CD4-positive, alpha-beta T cell (primary cell): Measurements from ENCODE around the gene CIAO2A. TPM values are rescaled to one million over a fixed set of nuclear protein-coding genes. Genes with fewer than 3 reads are reported as not detected.
"Not testable (repeated sequence)": the region's sequence is repeated elsewhere in the genome, so short reads cannot be mapped to it uniquely, and the experiment has no call there.

ENCODE experiments used
- ATAC-seq: fragments of 200-7000 bp; cut with Tn5 transposase; one replicate; pipeline ENCODE4 v1.10.0; 2022; ENCODE audit warnings: mild to moderate bottlenecking; ENCODE audit not compliant: poor library complexity
- CTCF ChIA-PET: fragments of 350-600 bp; sonication (Branson Sonifier 250); formaldehyde crosslinking; loops from one replicate; lab custom pipeline; 2021; ENCODE audit warnings: antibody characterized with exemption, inconsistent platforms; lab: Charles Lee
- POLR2A ChIA-PET: fragments of 350-600 bp; sonication (Branson Sonifier 250); formaldehyde crosslinking; loops from one replicate; lab custom pipeline; 2021; ENCODE audit warnings: antibody characterized with exemption, inconsistent platforms; lab: Charles Lee
- DNase-seq, 14 experiments: peaks; one replicate each; pipeline ENCODE4 v3.0.0-alpha.2; 2013 to 2020; ENCODE audit warnings: mixed read lengths in 2 of 14
- H3K27ac ChIP-seq, 2 donors: one replicate each; pipeline versions ENCODE4 v1.5.1 to v1.7.0; 2013; ENCODE audit warnings: low read length in 2 of 2, low read depth in 1 of 2, mild to moderate bottlenecking in 1 of 2
- H3K27me3 ChIP-seq, 2 experiments: 1 replicate in 1 of 2; 2 replicates in 1 of 2; pipeline versions ENCODE4 v1.6.1 to v1.7.0; 2013; ENCODE audit warnings: low read length in 2 of 2, control low read depth in 1 of 2, mild to moderate bottlenecking in 1 of 2, moderate library complexity in 1 of 2; ENCODE audit not compliant: insufficient read depth in 2 of 2, control insufficient read depth in 1 of 2
- H3K36me3 ChIP-seq: one replicate; pipeline ENCODE4 v1.6.1; 2013; ENCODE audit warnings: low read length, control low read depth; ENCODE audit not compliant: insufficient read depth
- H3K4me1 ChIP-seq: one replicate; pipeline ENCODE4 v1.6.1; 2013; ENCODE audit warnings: low read length, control low read depth; ENCODE audit not compliant: insufficient read depth
- H3K4me3 ChIP-seq: one replicate; pipeline ENCODE4 v1.5.1; 2013; ENCODE audit warnings: mild to moderate bottlenecking, low read length, moderate library complexity
- H3K9me3 ChIP-seq, 2 experiments: 1 replicate in 1 of 2; 2 replicates in 1 of 2; pipeline versions ENCODE4 v1.6.1 to v1.7.0; 2013; ENCODE audit warnings: low read length in 2 of 2, mild to moderate bottlenecking in 2 of 2, control low read depth in 1 of 2, moderate library complexity in 1 of 2; ENCODE audit not compliant: control insufficient read depth in 1 of 2, insufficient read depth in 1 of 2
- H3K27ac Mint-ChIP-seq: one replicate; pipeline ENCODE4 v1.8.0; 2020; ENCODE audit warnings: mixed read lengths
- H3K27me3 Mint-ChIP-seq: one replicate; pipeline ENCODE4 v1.8.0; 2021; ENCODE audit warnings: mixed read lengths
- H3K36me3 Mint-ChIP-seq: one replicate; pipeline ENCODE4 v1.8.0; 2021; ENCODE audit warnings: low read depth, mixed read lengths
- H3K4me1 Mint-ChIP-seq: one replicate; pipeline ENCODE4 v1.8.0; 2021; ENCODE audit warnings: low read depth, mixed read lengths
- H3K4me3 Mint-ChIP-seq: one replicate; pipeline ENCODE4 v1.8.0; 2020; ENCODE audit warnings: mild to moderate bottlenecking, mixed read lengths
- H3K9me3 Mint-ChIP-seq: one replicate; pipeline ENCODE4 v1.8.0; 2020; ENCODE audit warnings: mixed read lengths
- CTCF ChIP-seq: fragments of 200-600 bp; IDR thresholded peaks from one replicate; pipeline ENCODE4 v1.8.0; 2022; ENCODE audit warnings: antibody characterized with exemption, mild to moderate bottlenecking
- intact Hi-C, 2 experiments: fragments of 100-400 bp; cut with DNase I in 1 of 2; cut with micrococcal nuclease in 1 of 2; formaldehyde crosslinking; loops; one replicate each; pipeline versions ENCODE4 v1.15.1 to v1.9.0; 2023 to 2025; cut with DNase I, micrococcal nuclease
- total RNA-seq, 174 experiments: library from RNA in 2 of 174; stranded (reverse) in 2 of 174; gene quantifications; one replicate each; pipeline ENCODE4 v1.2.3 and lab custom pipeline; 2021 to 2026

The CIAO2A gene
- total RNA-seq, 2 experiments from 2014 or later = 10.9 to 12.2 TPM

GRCh38 chr15:64110950-64111678 is 17.5 kb upstream of the CIAO2A start:
- Histone ChIP-seq H3K27me3 (no peaks in the 10 kb centered on the region), H3K9me3 (no peaks in the 10 kb centered on the region), H3K27ac (no peak overlapping the region), H3K36me3 (peaks cover 44% of the 10 kb centered on the region), H3K4me1 (peaks cover 8% of the 10 kb centered on the region), H3K4me3 (no peak overlapping the region)
- no peaks in the 10 kb centered on the region for H3K27me3 Mint-ChIP-seq
- H3K4me1 Mint-ChIP-seq = peaks cover 61% of the 10 kb centered on the region
- no peak for TF ChIP-seq CTCF
- ChIA-PET CTCF (interaction anchor here (1.3 to 1.4 kb wide), 3 partner anchors 12 to 42 kb away, joined by 3 to 5 read pairs (median 3); no protein-coding TSS in a partner anchor), POLR2A (interaction anchor here (0.7 kb wide), 1 partner anchor 8 kb away, joined by 3 read pairs; no protein-coding TSS in a partner anchor)
- intact Hi-C loops = no loop called here
- H3K9me3 Mint-ChIP-seq = no peaks in the 10 kb centered on the region
- peak in 2 of 14 experiments; percentile 16 to 45 for DNase-seq
- peak overlapping the region; percentile 32 for H3K27ac Mint-ChIP-seq
- ATAC-seq = peak; percentile 34
- H3K4me3 Mint-ChIP-seq = no peak overlapping the region
- H3K36me3 Mint-ChIP-seq = peaks cover 58% of the 10 kb centered on the region

- H3K36me3 Mint-ChIP-seq = peaks cover 50% of the 10 kb centered on the region
- H3K4me1 ChIP-seq, H3K4me3 Mint-ChIP-seq, H3K27me3 ChIP-seq, ATAC-seq, H3K9me3 Mint-ChIP-seq, DNase-seq, H3K9me3 ChIP-seq, H3K4me3 ChIP-seq, intact Hi-C loops, H3K27ac ChIP-seq, H3K27me3 Mint-ChIP-seq: not testable (repeated sequence)
- CTCF ChIA-PET = interaction anchor here (1.3 kb wide), 1 partner anchor 11 kb away, joined by 3 read pairs; no protein-coding TSS in a partner anchor
- peak overlapping the region; percentile 63 for H3K27ac Mint-ChIP-seq
- peaks cover 36% of the 10 kb centered on the region for H3K36me3 ChIP-seq
- POLR2A ChIA-PET = interaction anchor here (0.7 to 1.1 kb wide), 2 partner anchors 9 to 17 kb away, joined by 3 to 4 read pairs; partner anchors contain the start of gene CIAO2A
- H3K4me1 Mint-ChIP-seq = peaks cover 66% of the 10 kb centered on the region
Observed at GRCh38 chr15:64110108-64110701, 16.6 kb upstream of the CIAO2A start.

- CTCF ChIA-PET = no interaction called here
- intact Hi-C loops = no loop called here
- Histone ChIP-seq H3K4me1 (peaks cover 10% of the 10 kb centered on the region), H3K27me3 (no peaks in the 10 kb centered on the region), H3K9me3 (no peaks in the 10 kb centered on the region), H3K27ac (no peak overlapping the region), H3K36me3 (peaks cover 10% of the 10 kb centered on the region), H3K4me3 (no peak overlapping the region)
- POLR2A ChIA-PET = interaction anchor here (1.0 kb wide), 1 partner anchor 11 kb away, joined by 3 read pairs; the partner anchor contains the start of gene SNX1
- DNase-seq (no peak), ATAC-seq (no peak)
- Mint-ChIP-seq H3K9me3 (no peaks in the 10 kb centered on the region), H3K4me1 (peaks cover 77% of the 10 kb centered on the region), H3K4me3 (no peak overlapping the region), H3K27me3 (no peaks in the 10 kb centered on the region), H3K36me3 (peaks cover 35% of the 10 kb centered on the region), H3K27ac (no peak overlapping the region)
- no peak for TF ChIP-seq CTCF
Observed at GRCh38 chr15:64107337-64107736, 13.7 kb upstream of the CIAO2A start.
